Endodermal cell (in vitro differentiated cells): Measurements from ENCODE around the gene MAST2. TPM values are rescaled to one million over a fixed set of nuclear protein-coding genes. Genes with fewer than 3 reads are reported as not detected.

Experiments
- DNase-seq: peaks from one replicate; pipeline ENCODE4 v3.0.0-alpha.2; 2017
- H3K27ac ChIP-seq: 2 replicates; pipeline ENCODE4 v1.5.1; 2013; ENCODE audit warnings: mild to moderate bottlenecking, low read depth, low read length, moderate library complexity
- H3K27me3 ChIP-seq: 2 replicates; pipeline ENCODE4 v1.6.1; 2013; ENCODE audit warnings: mild to moderate bottlenecking, low read length, moderate library complexity; ENCODE audit not compliant: insufficient read depth, control insufficient read depth, poor library complexity, severe bottlenecking
- H3K36me3 ChIP-seq: 2 replicates; pipeline ENCODE4 v1.7.0; 2013; ENCODE audit warnings: mild to moderate bottlenecking, low read length, moderate library complexity; ENCODE audit not compliant: control insufficient read depth, insufficient read depth
- H3K4me1 ChIP-seq: one replicate; pipeline ENCODE4 v1.7.0; 2013; ENCODE audit warnings: low read length; ENCODE audit not compliant: control insufficient read depth, insufficient read depth
- H3K4me3 ChIP-seq: 2 replicates; pipeline ENCODE4 v1.5.1; 2013; ENCODE audit warnings: mild to moderate bottlenecking, low read length, moderate library complexity
- H3K9ac ChIP-seq: 2 replicates; pipeline ENCODE4 v1.6.1; 2013; ENCODE audit warnings: mild to moderate bottlenecking, low read length, moderate library complexity; ENCODE audit not compliant: poor library complexity, severe bottlenecking; ENCODE audit errors: extremely low read depth
- H3K9me3 ChIP-seq: 2 replicates; pipeline ENCODE4 v1.6.1; 2013; ENCODE audit warnings: mild to moderate bottlenecking, low read length, moderate library complexity; ENCODE audit not compliant: control insufficient read depth
- H3K27ac Mint-ChIP-seq: 2 replicates; pipeline ENCODE4 v1.8.0; 2020; ENCODE audit warnings: mixed read lengths
- H3K27me3 Mint-ChIP-seq: 2 replicates; pipeline ENCODE4 v1.8.0; 2021; ENCODE audit warnings: mild to moderate bottlenecking, mixed read lengths; ENCODE audit not compliant: insufficient read depth
- H3K36me3 Mint-ChIP-seq: 2 replicates; pipeline ENCODE4 v1.8.0; 2020; ENCODE audit warnings: low read depth, mixed read lengths
- H3K4me1 Mint-ChIP-seq: 2 replicates; pipeline ENCODE4 v1.8.0; 2020; ENCODE audit warnings: mixed read lengths
- H3K4me3 Mint-ChIP-seq: 2 replicates; pipeline ENCODE4 v1.8.0; 2020; ENCODE audit warnings: mild to moderate bottlenecking, moderate library complexity, mixed read lengths
- H3K9me3 Mint-ChIP-seq: 2 replicates; pipeline ENCODE4 v1.8.0; 2020; ENCODE audit warnings: mild to moderate bottlenecking, mixed read lengths
- CTCF ChIP-seq: fragments of 200-600 bp; sonication (generic); conservative IDR thresholded peaks from 2 replicates; pipeline ENCODE4 v1.5.0; 2021; ENCODE audit warnings: antibody characterized with exemption, mild to moderate bottlenecking
- WGBS, 2 experiments: methylation state at CpG; one replicate each; pipeline versions ENCODE4 v1.1.5 to v1.1.7; 2013; ENCODE audit warnings: missing lambda C conversion rate in 2 of 2, mixed read lengths in 1 of 2; ENCODE audit not compliant: insufficient coverage in 1 of 2, insufficient read length in 1 of 2; 5-methylcytosine and 5-hydroxymethylcytosine counted together
- total RNA-seq, 2 donors: library from RNA; stranded (reverse); fragmentation: NEBNext Ultra II Directional in 1 of 2; extraction: Animal tissue kit (Norgen Biotek cat#: 25700) in 1 of 2; gene quantifications; 2 replicates in 1 of 2; 3 replicates in 1 of 2; pipeline ENCODE4 v1.2.1, GENCODE V29; 2021

Gene MAST2
- total RNA-seq, 2 donors from 2014 or later = 46.3 to 60.7 TPM

- H3K27me3 Mint-ChIP-seq = no peaks in the 10 kb centered on the region
- no peak overlapping the region for H3K9ac ChIP-seq
- no peaks in the 10 kb centered on the region for H3K4me1 ChIP-seq
- TF ChIP-seq CTCF = no peak
- no peaks in the 10 kb centered on the region for H3K9me3 ChIP-seq
- no peak overlapping the region for H3K4me3 ChIP-seq
- no peak overlapping the region for H3K27ac Mint-ChIP-seq
- H3K9me3 Mint-ChIP-seq = no peaks in the 10 kb centered on the region
- peaks cover 65% of the 10 kb centered on the region for H3K36me3 Mint-ChIP-seq
- no peak overlapping the region for H3K4me3 Mint-ChIP-seq
- no peaks in the 10 kb centered on the region for H3K27me3 ChIP-seq
- no peak for DNase-seq
- no peaks in the 10 kb centered on the region for H3K4me1 Mint-ChIP-seq
- H3K27ac ChIP-seq = no peak overlapping the region
- peaks cover 58% of the 10 kb centered on the region for H3K36me3 ChIP-seq
- WGBS, 2 experiments = 95% methylated on average over 6 to 18 of the region's 18 CpGs
Measured at GRCh38 chr1:46030074-46030870, 226.9 kb downstream of the MAST2 start.

GRCh38 chr1:46030876-46031660 lies 227.7 kb downstream of the MAST2 start:
- H3K27me3 ChIP-seq = no peaks in the 10 kb centered on the region
- H3K9me3 ChIP-seq = no peaks in the 10 kb centered on the region
- no peaks in the 10 kb centered on the region for H3K9me3 Mint-ChIP-seq
- WGBS, 2 experiments = 95 to 96% methylated on average over 13 to 26 of the region's 26 CpGs
- peaks cover 57% of the 10 kb centered on the region for H3K36me3 ChIP-seq
- no peak for TF ChIP-seq CTCF
- no peak for DNase-seq
- H3K9ac ChIP-seq = no peak overlapping the region
- no peaks in the 10 kb centered on the region for H3K4me1 ChIP-seq
- no peak overlapping the region for H3K4me3 ChIP-seq
- no peak overlapping the region for H3K4me3 Mint-ChIP-seq
- H3K27me3 Mint-ChIP-seq = no peaks in the 10 kb centered on the region
- H3K4me1 Mint-ChIP-seq = no peaks in the 10 kb centered on the region
- H3K27ac ChIP-seq = no peak overlapping the region
- no peak overlapping the region for H3K27ac Mint-ChIP-seq
- H3K36me3 Mint-ChIP-seq = peaks cover 59% of the 10 kb centered on the region

GRCh38 chr1:46034601-46035516 lies 231.4 kb downstream of the MAST2 start:
- no peaks in the 10 kb centered on the region for H3K4me1 Mint-ChIP-seq
- no peak overlapping the region for H3K27ac Mint-ChIP-seq
- H3K4me3 Mint-ChIP-seq = no peak overlapping the region
- no peaks in the 10 kb centered on the region for H3K4me1 ChIP-seq
- H3K27me3 ChIP-seq = no peaks in the 10 kb centered on the region
- peak; percentile 30 for TF ChIP-seq CTCF
- no peaks in the 10 kb centered on the region for H3K9me3 ChIP-seq
- H3K27me3 Mint-ChIP-seq = no peaks in the 10 kb centered on the region
- 90 to 98% methylated on average over 17 to 27 of the region's 27 CpGs for WGBS, 2 experiments
- no peak overlapping the region for H3K27ac ChIP-seq
- peaks cover 39% of the 10 kb centered on the region for H3K36me3 ChIP-seq
- H3K9me3 Mint-ChIP-seq = no peaks in the 10 kb centered on the region
- peaks cover 34% of the 10 kb centered on the region for H3K36me3 Mint-ChIP-seq
- H3K4me3 ChIP-seq = no peak overlapping the region
- DNase-seq = peak; percentile 66
- no peak overlapping the region for H3K9ac ChIP-seq
